Cortex of kidney (tissue), 1 donor: Measurements from ENCODE around the gene NR1H4.
"Not testable (repeated sequence)": the region's sequence is repeated elsewhere in the genome, so short reads cannot be mapped to it uniquely, and the experiment has no call there.

Experiments used
- DNase-seq: peaks from one replicate; lab custom pipeline; 2025; lab: John Stamatoyannopoulos, UW

Gene NR1H4

GRCh38 chr12:100567945-100568344, 94.3 kb downstream of the NR1H4 start:
- DNase-seq, result no peak

GRCh38 chr12:100572184-100572583, 98.5 kb downstream of the NR1H4 start:
- no peak for DNase-seq

GRCh38 chr12:100573292-100574186, 99.9 kb downstream of the NR1H4 start, which contains the start of gene GAS2L3:
Gene GAS2L3, plus strand, starts transcription at chr12:100573684. Its CDS starts 21,221 bp downstream, at chr12:100594905.
- DNase-seq, result peak; percentile 18

- DNase-seq, result no peak
Measured at GRCh38 chr12:100574187-100575074, 100.8 kb downstream of the NR1H4 start.

GRCh38 chr12:100576331-100577036, 102.8 kb downstream of the NR1H4 start:
- DNase-seq, result no peak

- DNase-seq, result no peak
Measured at GRCh38 chr12:100578923-100579322, 105.3 kb downstream of the NR1H4 start.

GRCh38 chr12:100579844-100580243, 106.2 kb downstream of the NR1H4 start:
- no peak for DNase-seq

- no peak for DNase-seq
Measured at GRCh38 chr12:100584256-100584655, 110.6 kb downstream of the NR1H4 start.

- DNase-seq, result no peak
Measured at GRCh38 chr12:100591979-100592378, 118.3 kb downstream of the NR1H4 start.

GRCh38 chr12:100593490-100593889, 119.8 kb downstream of the NR1H4 start:
- no peak for DNase-seq

- no peak for DNase-seq
Measured at GRCh38 chr12:100601626-100602025, 128.0 kb downstream of the NR1H4 start.

GRCh38 chr12:100602997-100603396, 129.3 kb downstream of the NR1H4 start:
- not testable (repeated sequence) for DNase-seq

- DNase-seq, result no peak
Measured at GRCh38 chr12:100608776-100609175, 135.1 kb downstream of the NR1H4 start.

- no peak for DNase-seq
Measured at GRCh38 chr12:100610666-100611430, 137.2 kb downstream of the NR1H4 start.

- no peak for DNase-seq
Measured at GRCh38 chr12:100612606-100613005, 138.9 kb downstream of the NR1H4 start.
